HEK293 (cell line): ENCODE measurements around the gene SHISA9.

Experiments used
- CTCF ChIP-seq: fragments of 450-650 bp; formaldehyde crosslinking; IDR thresholded peaks from 2 replicates; pipeline ENCODE4 v1.5.1; 2016; ENCODE audit warnings: missing biosample characterization, missing genetic modification characterization
- GLI2 ChIP-seq: fragments of 450-650 bp; formaldehyde crosslinking; IDR thresholded peaks from 2 replicates; pipeline ENCODE4; 2017; ENCODE audit warnings: missing biosample characterization, missing genetic modification characterization, low read depth, borderline replicate concordance
- KLF16 ChIP-seq: fragments of 450-650 bp; formaldehyde crosslinking; IDR thresholded peaks from 2 replicates; pipeline ENCODE4 v1.5.1; 2017; ENCODE audit warnings: missing biosample characterization, missing genetic modification characterization
- PATZ1 ChIP-seq: fragments of 450-650 bp; formaldehyde crosslinking; IDR thresholded peaks from 2 replicates; pipeline ENCODE4 v1.5.1; 2016; ENCODE audit warnings: missing biosample characterization, missing genetic modification characterization
- PBX3 ChIP-seq: sonication (generic); formaldehyde crosslinking; IDR thresholded peaks from 2 replicates; pipeline ENCODE4 v1.8.1; 2022; ENCODE audit warnings: mild to moderate bottlenecking, moderate library complexity, missing genetic modification reagents
- REST ChIP-seq: fragments of 450-650 bp; formaldehyde crosslinking; IDR thresholded peaks from 2 replicates; pipeline ENCODE4 v1.5.1; 2016; ENCODE audit warnings: missing biosample characterization, missing genetic modification characterization
- TRIM28 ChIP-seq: IDR thresholded peaks from 2 replicates; pipeline ENCODE4 v1.6.1; 2011; ENCODE audit warnings: low read length, control low read depth, borderline replicate concordance
- ZBTB1 ChIP-seq: fragments of 450-650 bp; formaldehyde crosslinking; IDR thresholded peaks from 2 replicates; pipeline ENCODE4 v1.5.1; 2016; ENCODE audit warnings: missing biosample characterization, missing genetic modification characterization
- ZNF266 ChIP-seq: fragments of 450-650 bp; formaldehyde crosslinking; IDR thresholded peaks from 2 replicates; pipeline ENCODE4 v1.5.1; 2016; ENCODE audit warnings: missing biosample characterization, missing genetic modification characterization, low read depth
- ZNF530 ChIP-seq: fragments of 450-650 bp; formaldehyde crosslinking; IDR thresholded peaks from 2 replicates; pipeline ENCODE4 v1.5.1; 2016; ENCODE audit warnings: low read depth, missing biosample characterization, missing genetic modification characterization
- ZNF600 ChIP-seq: fragments of 450-650 bp; formaldehyde crosslinking; IDR thresholded peaks from 2 replicates; pipeline ENCODE4 v1.5.1; 2016; ENCODE audit warnings: missing biosample characterization, missing genetic modification characterization
- ZNF654 ChIP-seq: fragments of 450-650 bp; formaldehyde crosslinking; IDR thresholded peaks from 2 replicates; pipeline ENCODE4 v1.5.1; 2016; ENCODE audit warnings: low read depth, missing biosample characterization, missing genetic modification characterization
- ZNF707 ChIP-seq: fragments of 450-650 bp; formaldehyde crosslinking; IDR thresholded peaks from 2 replicates; pipeline ENCODE4 v1.5.1; 2016; ENCODE audit warnings: missing biosample characterization, missing genetic modification characterization
- ZNF768 ChIP-seq: fragments of 450-650 bp; formaldehyde crosslinking; IDR thresholded peaks from 2 replicates; pipeline ENCODE4 v1.5.1; 2018; ENCODE audit warnings: missing biosample characterization, mild to moderate bottlenecking, missing genetic modification characterization

- TF ChIP-seq ZNF266 (tag by site-specific recombination) (no peak), ZBTB1 (no peak), CTCF (tag by site-specific recombination) (no peak), ZNF530 (tag by site-specific recombination) (no peak), REST (tag by site-specific recombination) (no peak), GLI2 (tag by site-specific recombination) (no peak), TRIM28 (no peak), KLF16 (no peak), PBX3 (CRISPR knock-in tag) (no peak), PATZ1 (tag by site-specific recombination) (no peak), ZNF654 (no peak), ZNF768 (no peak), ZNF707 (tag by site-specific recombination) (no peak), ZNF600 (tag by site-specific recombination) (no peak)
These were observed 90.7 kb downstream of the SHISA9 start for GRCh38 chr16:12992066-12992465.
